ENCODE results near the gene NCAPH2. TPM values are rescaled to one million over a fixed set of nuclear protein-coding genes. Genes with fewer than 3 reads are reported as not detected.

Gene NCAPH2
- total and polyA plus RNA-seq, 2 of the 13 experiments (the other 11 are each of a cell fraction or from before 2014, with no cell fraction given) = 28.1 to 64.4 TPM

DNA sequence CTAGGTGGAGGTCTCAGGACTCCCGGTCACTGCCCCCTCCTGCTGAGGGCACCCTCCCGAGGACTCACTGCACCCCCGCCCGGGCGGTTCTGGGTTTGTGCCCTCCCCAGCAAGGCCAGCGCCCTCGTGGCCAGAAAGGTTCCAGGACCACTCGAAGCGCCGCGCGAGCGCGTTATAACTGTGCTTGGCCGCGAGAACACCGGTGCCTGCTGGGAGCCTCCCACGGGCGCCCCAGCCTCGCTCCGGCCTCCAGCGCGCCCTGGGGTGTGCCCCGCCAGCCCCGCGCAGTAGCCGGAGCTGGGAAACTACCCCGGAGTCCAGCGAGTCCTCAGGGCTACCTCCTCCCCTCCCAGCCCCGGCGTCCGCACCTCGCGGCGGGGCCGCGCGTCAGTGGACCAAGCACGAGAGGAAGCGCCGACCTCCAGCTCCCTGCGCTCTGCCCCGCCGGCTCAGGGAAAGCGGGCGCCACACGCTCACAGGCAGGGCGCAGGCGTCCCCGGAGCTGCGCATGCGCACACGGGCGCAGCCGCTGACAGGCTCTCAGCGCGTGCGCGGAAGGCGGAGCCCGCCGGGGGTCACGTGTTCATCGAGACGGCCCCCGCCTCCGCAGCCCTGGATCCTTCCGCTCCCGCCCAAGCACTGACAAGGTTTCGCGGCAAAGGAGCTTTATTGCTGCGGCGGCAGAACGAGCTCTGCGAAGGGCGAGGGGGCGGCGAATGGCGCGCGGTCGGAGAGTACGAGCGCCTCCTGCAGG lies 17.3 kb downstream of the NCAPH2 start, which contains the start of gene SCO2 (continued):
- TF ChIP-seq ZNF770 (CRISPR knock-in tag; IDR thresholded peaks at IDR 0.05) = peak; percentile 87
- TF ChIP-seq ZMAT3 (CRISPR knock-in tag; conservative IDR thresholded peaks at IDR 0.05) = peak; percentile 33
- peak; percentile 76; the same call in 1 of the 2 replicates for TF ChIP-seq HDAC1 (CRISPR knock-in tag; IDR thresholded peaks at IDR 0.05)
- TF ChIP-seq ATF4 (CRISPR knock-in tag; IDR thresholded peaks at IDR 0.05) = peak in 1 of 2 experiments; percentile 4; a peak in 1 of 4 replicates
- peak; percentile 71; the same call in 1 of the 2 replicates for TF ChIP-seq ZNF367 (CRISPR knock-in tag; IDR thresholded peaks at IDR 0.05; ENCODE audit: borderline replicate concordance)
- no peak for TF ChIP-seq SOX6 (IDR thresholded peaks at IDR 0.05)
- 0 out of 2 replicates have a peak, but pooled peaks have one; percentile 28 for TF ChIP-seq SOX6 (CRISPR knock-in tag; IDR thresholded peaks at IDR 0.05)
- no peak for TF ChIP-seq ZNF670 (CRISPR knock-in tag; IDR thresholded peaks at IDR 0.05; ENCODE audit: borderline replicate concordance)
- TF ChIP-seq ZNF333 (CRISPR knock-in tag; IDR thresholded peaks at IDR 0.05; ENCODE audit: borderline replicate concordance) = no peak; the same call in 1 of the 2 replicates
- TF ChIP-seq HNRNPH1 (optimal IDR thresholded peaks at IDR 0.05; ENCODE audit: low read depth, low read length) = no peak
- TF ChIP-seq ZNF589 (CRISPR knock-in tag; conservative IDR thresholded peaks at IDR 0.05) = peak; percentile 67; the same call in 1 of the 2 replicates
- TF ChIP-seq ZNF205 (CRISPR knock-in tag; IDR thresholded peaks at IDR 0.05) = peak; percentile 87; the same call in 1 of the 2 replicates
- 0 out of 2 replicates have a peak, but pooled peaks have one; percentile 8 for TF ChIP-seq ZNF510 (CRISPR knock-in tag; IDR thresholded peaks at IDR 0.05; ENCODE audit: low read depth)
- TF ChIP-seq, protein P1, sequence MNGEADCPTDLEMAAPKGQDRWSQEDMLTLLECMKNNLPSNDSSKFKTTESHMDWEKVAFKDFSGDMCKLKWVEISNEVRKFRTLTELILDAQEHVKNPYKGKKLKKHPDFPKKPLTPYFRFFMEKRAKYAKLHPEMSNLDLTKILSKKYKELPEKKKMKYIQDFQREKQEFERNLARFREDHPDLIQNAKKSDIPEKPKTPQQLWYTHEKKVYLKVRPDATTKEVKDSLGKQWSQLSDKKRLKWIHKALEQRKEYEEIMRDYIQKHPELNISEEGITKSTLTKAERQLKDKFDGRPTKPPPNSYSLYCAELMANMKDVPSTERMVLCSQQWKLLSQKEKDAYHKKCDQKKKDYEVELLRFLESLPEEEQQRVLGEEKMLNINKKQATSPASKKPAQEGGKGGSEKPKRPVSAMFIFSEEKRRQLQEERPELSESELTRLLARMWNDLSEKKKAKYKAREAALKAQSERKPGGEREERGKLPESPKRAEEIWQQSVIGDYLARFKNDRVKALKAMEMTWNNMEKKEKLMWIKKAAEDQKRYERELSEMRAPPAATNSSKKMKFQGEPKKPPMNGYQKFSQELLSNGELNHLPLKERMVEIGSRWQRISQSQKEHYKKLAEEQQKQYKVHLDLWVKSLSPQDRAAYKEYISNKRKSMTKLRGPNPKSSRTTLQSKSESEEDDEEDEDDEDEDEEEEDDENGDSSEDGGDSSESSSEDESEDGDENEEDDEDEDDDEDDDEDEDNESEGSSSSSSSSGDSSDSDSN (CRISPR knock-in tag; IDR thresholded peaks at IDR 0.05) = peak; percentile 85
- peak; percentile 92 for TF ChIP-seq TFDP1 (CRISPR knock-in tag; IDR thresholded peaks at IDR 0.05; ENCODE audit: borderline replicate concordance)
- TF ChIP-seq, protein P2, sequence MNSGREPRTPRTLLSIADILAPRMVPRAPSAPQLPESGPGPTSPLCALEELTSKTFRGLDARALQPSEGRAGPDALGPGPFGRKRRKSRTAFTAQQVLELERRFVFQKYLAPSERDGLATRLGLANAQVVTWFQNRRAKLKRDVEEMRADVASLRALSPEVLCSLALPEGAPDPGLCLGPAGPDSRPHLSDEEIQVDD (CRISPR knock-in tag; IDR thresholded peaks at IDR 0.05; ENCODE audit: borderline replicate concordance) = 0 out of 2 replicates have a peak, but pooled peaks have one; percentile 76
- TF ChIP-seq ZNF430 (CRISPR knock-in tag; IDR thresholded peaks at IDR 0.05) = peak; percentile 4; the same call in 1 of the 2 replicates
- peak; percentile 22; the same call in 1 of the 2 replicates for TF ChIP-seq HOXD1 (CRISPR knock-in tag; IDR thresholded peaks at IDR 0.05)
- TF ChIP-seq ZNF335 (CRISPR knock-in tag; IDR thresholded peaks at IDR 0.05) = 0 out of 2 replicates have a peak, but pooled peaks have one; percentile 43
- TF ChIP-seq HDAC2 (CRISPR knock-in tag; IDR thresholded peaks at IDR 0.05) = peak; percentile 20; the same call in 1 of the 2 replicates
- peak; percentile 74; the same call in 1 of the 2 replicates for TF ChIP-seq ZNF12 (CRISPR knock-in tag; IDR thresholded peaks at IDR 0.05)
- 0 out of 2 replicates have a peak, but pooled peaks have one; percentile 31 for TF ChIP-seq DRAP1 (CRISPR knock-in tag; IDR thresholded peaks at IDR 0.05)

Data from HepG2 (cell line).